ENCODE measurements around the gene CXXC5.
"Not testable (repeated sequence)": the region's sequence is repeated elsewhere in the genome, so short reads cannot be mapped to it uniquely, and the experiment has no call there.

Gene CXXC5

DNA sequence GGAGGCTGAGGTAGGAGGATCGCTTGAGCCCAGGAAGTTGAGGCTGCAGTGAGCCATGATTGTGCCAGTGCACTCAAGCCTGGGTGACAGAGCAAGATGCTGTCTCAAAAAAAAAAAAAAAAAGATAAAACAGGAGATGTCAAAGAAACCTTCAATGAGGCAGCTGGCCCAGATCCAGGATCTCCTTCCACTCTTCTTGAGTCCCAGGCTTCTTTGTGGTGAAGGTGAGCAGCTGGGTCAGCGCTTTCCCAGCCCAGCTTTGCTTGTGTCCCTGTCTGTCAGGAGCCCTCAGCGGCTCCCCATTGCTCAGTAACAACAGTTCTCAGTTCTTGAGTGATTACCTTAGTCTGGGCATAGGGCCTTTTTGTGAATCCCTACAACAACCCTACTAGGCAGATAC is 78.1 kb downstream of the CXXC5 start:
- 100% methylated on average over 2 of the region's 3 CpGs for WGBS (ENCODE audit: insufficient coverage)
- no peaks in the 10 kb centered on the region for H3K27me3 ChIP-seq (replicated peaks in 2 of 5; ENCODE audit: control insufficient read depth in 4 of 5, insufficient read depth in 5 of 5, low read length in 4 of 5)
- POLR2A ChIA-PET: interaction anchor here (0.6 kb wide), 1 partner anchor 11 kb away, joined by 3 read pairs; no protein-coding TSS in a partner anchor
- no peaks in the 10 kb centered on the region for H3K9me3 ChIP-seq (ENCODE audit: control extremely low read depth in 1 of 5, control insufficient read depth in 4 of 5, insufficient read depth in 2 of 5, low read depth in 1 of 5, low read length in 4 of 5)
- no peak overlapping the region for H3K4me3 ChIP-seq (ENCODE audit: control insufficient read depth in 1 of 7, extremely low read depth in 1 of 7, insufficient read depth in 4 of 7, low read depth in 2 of 7, low read length in 6 of 7)
- peaks cover 0 to 2% (median 0%) of the 10 kb centered on the region in 4 experiments for H3K4me1 ChIP-seq (ENCODE audit: control extremely low read depth in 1 of 4, control insufficient read depth in 4 of 4, insufficient read depth in 4 of 4, low read length in 3 of 4)
- H3K36me3 ChIP-seq (ENCODE audit: control insufficient read depth in 4 of 4, insufficient read depth in 4 of 4, low read length in 3 of 4): peaks cover 0 to 6% (median 3%) of the 10 kb centered on the region in 4 experiments
- no peak overlapping the region for H3K27ac ChIP-seq (ENCODE audit: insufficient read depth in 1 of 2, low read depth in 1 of 2, low read length in 2 of 2, poor library complexity in 1 of 2, severe bottlenecking in 2 of 2)
- no peak for DNase-seq
- CTCF ChIA-PET: interaction anchor here (0.7 to 2.4 kb wide), 5 partner anchors 13 to 42 kb away, joined by 3 to 8 read pairs (median 4); no protein-coding TSS in a partner anchor

- POLR2A ChIA-PET; H3K9me3 ChIP-seq (ENCODE audit: control extremely low read depth in 1 of 5, control insufficient read depth in 4 of 5, insufficient read depth in 2 of 5, low read depth in 1 of 5, low read length in 4 of 5); H3K36me3 ChIP-seq (ENCODE audit: control insufficient read depth in 4 of 4, insufficient read depth in 4 of 4, low read length in 3 of 4); H3K4me1 ChIP-seq (ENCODE audit: control extremely low read depth in 1 of 4, control insufficient read depth in 4 of 4, insufficient read depth in 4 of 4, low read length in 3 of 4); H3K4me3 ChIP-seq (ENCODE audit: control insufficient read depth in 1 of 7, extremely low read depth in 1 of 7, insufficient read depth in 4 of 7, low read depth in 2 of 7, low read length in 6 of 7); H3K27me3 ChIP-seq (replicated peaks in 2 of 5; ENCODE audit: control insufficient read depth in 4 of 5, insufficient read depth in 5 of 5, low read length in 4 of 5); DNase-seq; H3K27ac ChIP-seq (ENCODE audit: insufficient read depth in 1 of 2, low read depth in 1 of 2, low read length in 2 of 2, poor library complexity in 1 of 2, severe bottlenecking in 2 of 2): not testable (repeated sequence)
- CTCF ChIA-PET: interaction anchor here (0.9 to 2.4 kb wide), 3 partner anchors 10 to 38 kb away, joined by 3 to 8 read pairs (median 4); no protein-coding TSS in a partner anchor
- WGBS (ENCODE audit: insufficient coverage): 96% methylated on average over 7 of the region's 9 CpGs
Observed at GRCh38 chr5:139727615-139728014, 79.5 kb downstream of the CXXC5 start.

GRCh38 chr5:139731281-139731680 is 83.1 kb downstream of the CXXC5 start:
- H3K27me3 ChIP-seq (replicated peaks in 2 of 5; ENCODE audit: control insufficient read depth in 4 of 5, insufficient read depth in 5 of 5, low read length in 4 of 5): no peaks in the 10 kb centered on the region
- H3K36me3 ChIP-seq (ENCODE audit: control insufficient read depth in 4 of 4, insufficient read depth in 4 of 4, low read length in 3 of 4): no peaks in the 10 kb centered on the region
- no peaks in the 10 kb centered on the region for H3K9me3 ChIP-seq (ENCODE audit: control extremely low read depth in 1 of 5, control insufficient read depth in 4 of 5, insufficient read depth in 2 of 5, low read depth in 1 of 5, low read length in 4 of 5)
- ChIA-PET CTCF (interaction anchor here (1.0 to 3.0 kb wide), 6 partner anchors 13 to 99 kb away, joined by 3 to 7 read pairs (median 4); no protein-coding TSS in a partner anchor), POLR2A (no interaction called here)
- H3K4me3 ChIP-seq (ENCODE audit: control insufficient read depth in 1 of 7, extremely low read depth in 1 of 7, insufficient read depth in 4 of 7, low read depth in 2 of 7, low read length in 6 of 7): no peak overlapping the region
- H3K27ac ChIP-seq (ENCODE audit: insufficient read depth in 1 of 2, low read depth in 1 of 2, low read length in 2 of 2, poor library complexity in 1 of 2, severe bottlenecking in 2 of 2): no peak overlapping the region
- WGBS (ENCODE audit: insufficient coverage): 96% methylated on average over 2 of the region's 3 CpGs
- peaks cover 0 to 4% (median 0%) of the 10 kb centered on the region in 4 experiments for H3K4me1 ChIP-seq (ENCODE audit: control extremely low read depth in 1 of 4, control insufficient read depth in 4 of 4, insufficient read depth in 4 of 4, low read length in 3 of 4)
- no peak for DNase-seq

GRCh38 chr5:139732019-139732418 is 83.9 kb downstream of the CXXC5 start:
- H3K4me1 ChIP-seq (ENCODE audit: control extremely low read depth in 1 of 4, control insufficient read depth in 4 of 4, insufficient read depth in 4 of 4, low read length in 3 of 4): peaks cover 0 to 4% (median 0%) of the 10 kb centered on the region in 4 experiments
- CTCF ChIA-PET: interaction anchor here (1.0 to 1.6 kb wide), 4 partner anchors 21 to 98 kb away, joined by 3 to 4 read pairs (median 4); no protein-coding TSS in a partner anchor
- H3K27ac ChIP-seq (ENCODE audit: insufficient read depth in 1 of 2, low read depth in 1 of 2, low read length in 2 of 2, poor library complexity in 1 of 2, severe bottlenecking in 2 of 2): no peak overlapping the region
- POLR2A ChIA-PET: no interaction called here
- H3K36me3 ChIP-seq (ENCODE audit: control insufficient read depth in 4 of 4, insufficient read depth in 4 of 4, low read length in 3 of 4): no peaks in the 10 kb centered on the region
- no peaks in the 10 kb centered on the region for H3K27me3 ChIP-seq (replicated peaks in 2 of 5; ENCODE audit: control insufficient read depth in 4 of 5, insufficient read depth in 5 of 5, low read length in 4 of 5)
- no peak for DNase-seq
- H3K4me3 ChIP-seq (ENCODE audit: control insufficient read depth in 1 of 7, extremely low read depth in 1 of 7, insufficient read depth in 4 of 7, low read depth in 2 of 7, low read length in 6 of 7): no peak overlapping the region
- H3K9me3 ChIP-seq (ENCODE audit: control extremely low read depth in 1 of 5, control insufficient read depth in 4 of 5, insufficient read depth in 2 of 5, low read depth in 1 of 5, low read length in 4 of 5): no peaks in the 10 kb centered on the region
- WGBS (ENCODE audit: insufficient coverage): no CpG with 5 or more reads among the region's 2 CpGs

GRCh38 chr5:139733010-139733688 is 85.0 kb downstream of the CXXC5 start:
- POLR2A ChIA-PET: no interaction called here
- 100% methylated on average over 9 of the region's 12 CpGs for WGBS (ENCODE audit: insufficient coverage)
- Histone ChIP-seq H3K27me3 (replicated peaks in 2 of 5; ENCODE audit: control insufficient read depth in 4 of 5, insufficient read depth in 5 of 5, low read length in 4 of 5) (no peaks in the 10 kb centered on the region), H3K4me3 (ENCODE audit: control insufficient read depth in 1 of 7, extremely low read depth in 1 of 7, insufficient read depth in 4 of 7, low read depth in 2 of 7, low read length in 6 of 7) (no peak overlapping the region), H3K36me3 (ENCODE audit: control insufficient read depth in 4 of 4, insufficient read depth in 4 of 4, low read length in 3 of 4) (no peaks in the 10 kb centered on the region), H3K27ac (ENCODE audit: insufficient read depth in 1 of 2, low read depth in 1 of 2, low read length in 2 of 2, poor library complexity in 1 of 2, severe bottlenecking in 2 of 2) (no peak overlapping the region), H3K4me1 (ENCODE audit: control extremely low read depth in 1 of 4, control insufficient read depth in 4 of 4, insufficient read depth in 4 of 4, low read length in 3 of 4) (peaks cover 0 to 4% (median 0%) of the 10 kb centered on the region in 4 experiments), H3K9me3 (ENCODE audit: control extremely low read depth in 1 of 5, control insufficient read depth in 4 of 5, insufficient read depth in 2 of 5, low read depth in 1 of 5, low read length in 4 of 5) (no peaks in the 10 kb centered on the region)
- CTCF ChIA-PET: interaction anchor here (1.0 to 1.4 kb wide), 2 partner anchors 56 to 99 kb away, joined by 3 to 4 read pairs; no protein-coding TSS in a partner anchor
- no peak for DNase-seq
